Sigmoid colon (tissue), 7 donors: ENCODE data around the gene ELMOD3. TPM values are rescaled to one million over a fixed set of nuclear protein-coding genes. Genes with fewer than 3 reads are reported as not detected.

Source experiments
- DNase-seq: peaks from one replicate; pipeline ENCODE4 v3.0.0-alpha.2; 2019
- H3K27ac ChIP-seq, 4 donors: fragments of 200-600 bp; sonication (generic); one replicate each; pipeline ENCODE4 v1.5.1; 2016 to 2019; ENCODE audit warnings: mild to moderate bottlenecking in 1 of 4
- H3K27me3 ChIP-seq, 3 donors: fragments of 200-600 bp; sonication (generic); one replicate each; pipeline ENCODE4 v1.5.1; 2019; ENCODE audit warnings: mild to moderate bottlenecking in 1 of 3
- H3K36me3 ChIP-seq, 4 donors: fragments of 200-600 bp; sonication (generic); one replicate each; pipeline ENCODE4 v1.5.1; 2016 to 2019
- H3K4me1 ChIP-seq, 4 donors: fragments of 200-600 bp; sonication (generic); one replicate each; pipeline ENCODE4 v1.5.1; 2017 to 2019
- H3K4me3 ChIP-seq, 4 donors: fragments of 200-600 bp; sonication (generic); one replicate each; pipeline ENCODE4 v1.5.1; 2017 to 2019; ENCODE audit warnings: mild to moderate bottlenecking in 2 of 4, moderate library complexity in 1 of 4
- H3K9me3 ChIP-seq, 4 donors: fragments of 200-600 bp in 3 of 4; sonication (generic) in 3 of 4; one replicate each; pipeline versions ENCODE4 v1.5.1 to v1.6.1; 2013 to 2019
- CTCF ChIP-seq, 4 experiments: fragments of 450-650 bp in 3 of 4; fragments of 200-600 bp in 1 of 4; IDR thresholded peaks; one replicate each; pipeline ENCODE4 v1.5.1; 2016 to 2019; ENCODE audit warnings: antibody characterized with exemption in 4 of 4, mild to moderate bottlenecking in 3 of 4, moderate library complexity in 2 of 4
- EP300 ChIP-seq, 4 donors: sonication (generic); formaldehyde crosslinking; IDR thresholded peaks; one replicate each; pipeline ENCODE4 v1.6.1; 2017; ENCODE audit warnings: antibody characterized with exemption in 4 of 4
- POLR2A ChIP-seq, 2 donors: fragments of 450-650 bp; IDR thresholded peaks; one replicate each; pipeline ENCODE4 v1.6.1; 2016; ENCODE audit warnings: antibody characterized with exemption in 2 of 2, mild to moderate bottlenecking in 2 of 2, moderate library complexity in 2 of 2
- POLR2AphosphoS5 ChIP-seq, 4 donors: sonication (generic); formaldehyde crosslinking; IDR thresholded peaks; one replicate each; pipeline ENCODE4 v1.6.1; 2017; ENCODE audit warnings: antibody characterized with exemption in 4 of 4
- whole genome bisulfite sequencing, 2 donors: extraction: QIAGEN DNeasy Blood & Tissue Kit; methylation state at CpG; one replicate each; pipeline ENCODE4 v1.1.7; 2013; 5-methylcytosine and 5-hydroxymethylcytosine counted together
- intact Hi-C: fragments of 100-400 bp; cut with DNase I; formaldehyde crosslinking; loops from one replicate; pipeline ENCODE4 v1.15.1; 2023
- polyA plus RNA-seq, 3 donors: library from polyadenylated mRNA; stranded (reverse); fragments of 200-250 nt; gene quantifications; one replicate each; pipeline ENCODE4 v1.2.3, GENCODE V29; 2013
- total RNA-seq, 4 donors: library from RNA; depleted of rRNA; stranded (reverse); fragments of >200 nt; gene quantifications; one replicate each; pipeline ENCODE4 v1.1.0, GENCODE V29; 2016
- donor health status: healthy with polysubstance abuse.
- donor health status: Bipolar disorder and iron deficiency.
- donor health status: healthy.

The ELMOD3 gene
- total and polyA plus RNA-seq, 7 donors: 11.6 to 26.3 (median 19.7) TPM

DNA sequence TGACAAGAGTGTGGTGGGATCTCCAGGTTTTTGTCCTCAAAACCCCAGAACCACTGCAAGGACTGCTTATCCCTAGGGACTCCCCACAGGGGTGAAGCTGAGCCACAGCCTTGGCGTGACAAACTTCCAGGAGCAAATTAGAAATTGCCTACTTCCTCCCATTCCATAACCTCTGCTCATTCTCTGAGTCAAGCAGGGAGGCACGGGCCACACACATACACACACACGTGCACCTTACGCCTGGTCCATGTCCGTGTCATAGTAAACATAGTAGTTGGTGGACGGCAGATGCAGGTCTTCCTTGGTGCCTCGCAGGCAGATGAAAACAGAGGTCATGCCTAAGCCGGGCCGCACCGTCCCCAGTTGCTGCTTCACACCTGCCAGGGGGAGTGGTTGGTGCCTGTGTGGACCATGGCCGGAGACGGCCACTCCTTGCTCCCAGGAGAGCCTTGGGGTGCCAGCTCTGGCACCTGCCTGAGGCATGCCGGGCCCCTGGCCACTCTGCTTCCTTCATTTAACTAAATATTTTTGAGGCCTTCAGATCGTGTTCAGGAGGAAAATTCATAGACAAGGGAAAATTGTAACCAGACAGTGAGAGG is 10.1 kb upstream of the ELMOD3 start:
- Histone ChIP-seq H3K4me3 (no peak overlapping the region), H3K9me3 (no peaks in the 10 kb centered on the region), H3K36me3 (peaks cover 0 to 62% (median 23%) of the 10 kb centered on the region in 4 donors), H3K27me3 (no peaks in the 10 kb centered on the region), H3K4me1 (no peaks in the 10 kb centered on the region), H3K27ac (no peak overlapping the region)
- 71 to 89% methylated on average over 14 of the region's 14 CpGs for WGBS, 2 donors
- intact Hi-C loops: no loop called here
- TF ChIP-seq POLR2A (IDR thresholded peaks at IDR 0.05) (no peak), CTCF (IDR thresholded peaks at IDR 0.05) (no peak), POLR2AphosphoS5 (IDR thresholded peaks at IDR 0.05) (no peak), EP300 (IDR thresholded peaks at IDR 0.05) (no peak)
- DNase-seq: no peak

DNA sequence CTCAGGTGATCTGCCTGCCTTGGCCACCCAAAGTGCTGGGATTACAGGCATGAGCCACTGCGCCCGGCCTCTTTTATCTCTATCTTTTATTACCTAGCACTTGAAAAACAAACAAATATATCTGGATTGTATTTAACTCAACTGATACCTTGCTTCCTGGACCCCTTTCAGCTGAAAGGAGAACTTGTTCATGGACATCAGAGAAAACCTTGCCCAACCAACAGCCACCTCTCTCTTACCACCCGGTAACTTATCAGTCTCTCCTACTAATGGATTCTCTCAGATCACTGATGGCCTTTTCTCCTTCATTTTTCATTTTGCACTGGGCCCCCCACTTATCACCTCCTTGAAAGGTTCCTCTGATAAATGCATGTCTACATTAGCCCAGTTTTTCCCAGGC is 7.0 kb upstream of the ELMOD3 start:
- Histone ChIP-seq H3K27ac (no peak overlapping the region), H3K27me3 (no peaks in the 10 kb centered on the region), H3K4me3 (no peak overlapping the region), H3K9me3 (no peaks in the 10 kb centered on the region), H3K4me1 (peaks cover 0 to 3% (median 2%) of the 10 kb centered on the region in 4 donors), H3K36me3 (peaks cover 11 to 85% (median 42%) of the 10 kb centered on the region in 4 donors)
- intact Hi-C loops: no loop called here
- 23 to 74% methylated on average over 3 of the region's 3 CpGs for WGBS, 2 donors
- TF ChIP-seq POLR2A (IDR thresholded peaks at IDR 0.05): no peak
- no peak for TF ChIP-seq EP300 (IDR thresholded peaks at IDR 0.05)
- no peak for TF ChIP-seq CTCF (IDR thresholded peaks at IDR 0.05)
- TF ChIP-seq POLR2AphosphoS5 (IDR thresholded peaks at IDR 0.05): no peak
- no peak for DNase-seq

DNA sequence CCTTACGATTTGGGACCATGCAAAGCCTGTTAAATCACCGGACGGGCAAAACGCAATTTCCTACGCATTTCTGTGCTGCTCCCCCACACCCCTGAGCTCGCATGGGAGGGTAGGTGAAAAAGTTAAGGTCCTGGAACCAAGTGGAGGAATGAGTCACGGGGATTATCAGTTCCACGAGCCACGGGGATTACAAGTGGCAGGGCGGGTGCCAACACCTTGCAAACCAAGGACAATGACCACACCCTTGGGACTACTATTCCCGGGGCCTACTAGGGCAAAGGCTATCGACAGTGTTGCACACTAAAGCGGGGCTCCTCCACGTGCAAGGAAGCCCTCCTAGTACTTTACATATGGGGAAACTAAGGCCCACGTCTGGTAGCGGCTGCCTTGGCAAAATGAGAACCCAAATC is 688 bp upstream of the ELMOD3 start:
- H3K27ac ChIP-seq: peak overlapping the region; percentile 80 to 88 (median 84)
- intact Hi-C loops: loop anchor here (1.0 to 10.0 kb wide), 2 partner anchors 185 to 751 kb away; partner anchors contain the start of genes MAT2A, POLR1A and PTCD3
- H3K36me3 ChIP-seq: peaks cover 11 to 54% (median 29%) of the 10 kb centered on the region in 4 donors
- no peaks in the 10 kb centered on the region for H3K27me3 ChIP-seq
- peak; percentile 79 for DNase-seq
- 3 to 34% methylated on average over 16 of the region's 16 CpGs for WGBS, 2 donors
- TF ChIP-seq POLR2A (IDR thresholded peaks at IDR 0.05) (no peak), CTCF (IDR thresholded peaks at IDR 0.05) (no peak), POLR2AphosphoS5 (IDR thresholded peaks at IDR 0.05) (no peak), EP300 (IDR thresholded peaks at IDR 0.05) (no peak)
- H3K4me1 ChIP-seq: peaks cover 0 to 44% (median 27%) of the 10 kb centered on the region in 4 donors
- peak overlapping the region; percentile 56 to 83 (median 64) for H3K4me3 ChIP-seq
- no peaks in the 10 kb centered on the region for H3K9me3 ChIP-seq

- no peak for DNase-seq
Measured at GRCh38 chr2:85355073-85355410, 473 bp downstream of the ELMOD3 start.

More at GRCh38 chr2:85355073-85355410, 473 bp downstream of the ELMOD3 start:
- peak overlapping the region; percentile 80 to 88 (median 84) for H3K27ac ChIP-seq
- H3K4me1 ChIP-seq: peaks cover 0 to 44% (median 27%) of the 10 kb centered on the region in 4 donors
- intact Hi-C loops: loop anchor here (10.0 kb wide), 1 partner anchor 750 kb away; the partner anchor contains the start of genes POLR1A and PTCD3
- WGBS, 2 donors: 7 to 18% methylated on average over 10 of the region's 10 CpGs
- peaks cover 8 to 53% (median 19%) of the 10 kb centered on the region in 4 donors for H3K36me3 ChIP-seq
- H3K27me3 ChIP-seq: no peaks in the 10 kb centered on the region
- TF ChIP-seq CTCF (IDR thresholded peaks at IDR 0.05) (no peak), POLR2AphosphoS5 (IDR thresholded peaks at IDR 0.05) (no peak), EP300 (IDR thresholded peaks at IDR 0.05) (no peak), POLR2A (IDR thresholded peaks at IDR 0.05) (no peak)
- H3K4me3 ChIP-seq: peak overlapping the region; percentile 56 to 83 (median 64)
- H3K9me3 ChIP-seq: no peaks in the 10 kb centered on the region
